HepG2 (cell line): Measurements from ENCODE around the gene DDX23. TPM values are rescaled to one million over a fixed set of nuclear protein-coding genes. Genes with fewer than 3 reads are reported as not detected.

ENCODE experiments used
- ATF3 ChIP-seq: sonication (generic); formaldehyde crosslinking; IDR thresholded peaks from 2 replicates; pipeline ENCODE4 v1.4.0; 2020; ENCODE audit warnings: missing genetic modification reagents
- BRF2 ChIP-seq: sonication (generic); formaldehyde crosslinking; IDR thresholded peaks from 2 replicates; pipeline ENCODE4 v1.8.1; 2022; ENCODE audit warnings: mild to moderate bottlenecking, missing genetic modification reagents
- CHD2 ChIP-seq: IDR thresholded peaks from 2 replicates; pipeline ENCODE4 v1.6.1; 2011; ENCODE audit warnings: low read depth, low read length, improper control_type of control experiment
- FOXP4 ChIP-seq: sonication (generic); formaldehyde crosslinking; IDR thresholded peaks from 2 replicates; pipeline ENCODE4 v1.4.0; 2020; ENCODE audit warnings: missing genetic modification reagents
- GATAD2A ChIP-seq: IDR thresholded peaks from 2 replicates; pipeline ENCODE4 v1.6.1; 2016
- NFIB ChIP-seq: sonication (generic); formaldehyde crosslinking; IDR thresholded peaks from 2 replicates; pipeline ENCODE4 v1.9.0; 2021; ENCODE audit warnings: missing genetic modification reagents, mild to moderate bottlenecking, borderline replicate concordance
- REL ChIP-seq: sonication (generic); formaldehyde crosslinking; conservative IDR thresholded peaks from 2 replicates; pipeline ENCODE4 v1.8.0; 2022; ENCODE audit warnings: mild to moderate bottlenecking, missing genetic modification reagents, moderate library complexity
- REPIN1 ChIP-seq: sonication (generic); formaldehyde crosslinking; IDR thresholded peaks from 2 replicates; pipeline ENCODE4 v1.8.0; 2022; ENCODE audit warnings: missing genetic modification reagents, low read depth, mild to moderate bottlenecking, borderline replicate concordance
- RERE ChIP-seq: IDR thresholded peaks from 2 replicates; pipeline ENCODE4 v1.6.1; 2016; ENCODE audit warnings: low read depth, missing genetic modification reagents, missing compliant biosample characterization
- SPEN ChIP-seq: sonication (generic); formaldehyde crosslinking; IDR thresholded peaks from 2 replicates; pipeline ENCODE4 v1.5.1; 2020; ENCODE audit warnings: low read depth, mild to moderate bottlenecking, missing genetic modification reagents
- ZBTB3 ChIP-seq: sonication (generic); formaldehyde crosslinking; IDR thresholded peaks from 2 replicates; pipeline ENCODE4 v1.4.0; 2020; ENCODE audit warnings: low read depth, mild to moderate bottlenecking, moderate library complexity, missing genetic modification reagents, borderline replicate concordance
- ZIK1 ChIP-seq: sonication (generic); formaldehyde crosslinking; IDR thresholded peaks from 2 replicates; pipeline ENCODE4 v1.5.0; 2020; ENCODE audit warnings: mild to moderate bottlenecking, low read depth, missing genetic modification reagents, borderline replicate concordance
- ZNF335 ChIP-seq: sonication (generic); formaldehyde crosslinking; IDR thresholded peaks from 2 replicates; pipeline ENCODE4 v1.4.0; 2020; ENCODE audit warnings: missing genetic modification reagents
- ZNF616 ChIP-seq: sonication (generic); formaldehyde crosslinking; IDR thresholded peaks from 2 replicates; pipeline ENCODE4 v1.5.0; 2020; ENCODE audit warnings: low read depth, mild to moderate bottlenecking, missing genetic modification reagents
- ZNF710 ChIP-seq: sonication (generic); formaldehyde crosslinking; IDR thresholded peaks from 2 replicates; pipeline ENCODE4 v1.5.0; 2020; ENCODE audit warnings: mild to moderate bottlenecking, missing genetic modification reagents, borderline replicate concordance
- ZNF839 ChIP-seq: sonication (generic); formaldehyde crosslinking; IDR thresholded peaks from 2 replicates; pipeline ENCODE4 v1.4.0; 2020; ENCODE audit warnings: missing genetic modification reagents, mild to moderate bottlenecking, borderline replicate concordance
- polyA plus RNA-seq, 8 experiments: library from polyadenylated mRNA; depleted of rRNA in 3 of 8; stranded (reverse) in 7 of 8; unstranded in 1 of 8; fragments of >200 nt; fragmentation: Illumina TruSeq in 4 of 8; extraction: Trizol in 4 of 8; gene quantifications; 2 replicates each; pipeline versions ENCODE4 v1.2.1 to v1.2.3, GENCODE V29; 2011 to 2016; ENCODE audit warnings: low read depth in 4 of 8, missing spikeins in 1 of 8, mixed read lengths in 1 of 8; ENCODE audit not compliant: insufficient read depth in 1 of 8
- total RNA-seq, 5 experiments: library from RNA; depleted of rRNA; stranded (reverse); fragments of >200 nt; fragmentation: Illumina TruSeq; extraction: Trizol; gene quantifications; 2 replicates each; pipeline ENCODE4 v1.2.3, GENCODE V29; 2016; ENCODE audit warnings: low read depth in 1 of 5

DDX23 gene
- total and polyA plus RNA-seq, 2 of the 13 experiments (the other 11 are each of a cell fraction or from before 2014, with no cell fraction given): 35.7 to 90.0 TPM

GRCh38 chr12:48815126-48816110, 36.5 kb downstream of the DDX23 start (continued):
- TF ChIP-seq BRF2 (CRISPR knock-in tag) (no peak), SPEN (no peak), ZNF616 (CRISPR knock-in tag) (no peak), CHD2 (no peak), NFIB (CRISPR knock-in tag) (no peak), REPIN1 (CRISPR knock-in tag) (no peak), ZNF710 (CRISPR knock-in tag) (peak; percentile 64; the same call in 1 of the 2 replicates), ZIK1 (CRISPR knock-in tag) (no peak), RERE (CRISPR knock-in tag) (no peak), GATAD2A (no peak), REL (CRISPR knock-in tag) (no peak), ZNF335 (CRISPR knock-in tag) (no peak), ZNF839 (no peak), ZBTB3 (no peak), ATF3 (CRISPR knock-in tag) (no peak), FOXP4 (CRISPR knock-in tag) (no peak)
